GM19397 (cell line): ENCODE results near the gene IGFBP6.

ENCODE experiments used
- ATAC-seq: cut with Tn5 transposase; IDR thresholded peaks from one replicate; pipeline ENCODE4 v1.9.1; 2021; ENCODE audit warnings: mild to moderate bottlenecking, moderate library complexity; ENCODE audit not compliant: unreplicated experiment

The IGFBP6 gene

DNA sequence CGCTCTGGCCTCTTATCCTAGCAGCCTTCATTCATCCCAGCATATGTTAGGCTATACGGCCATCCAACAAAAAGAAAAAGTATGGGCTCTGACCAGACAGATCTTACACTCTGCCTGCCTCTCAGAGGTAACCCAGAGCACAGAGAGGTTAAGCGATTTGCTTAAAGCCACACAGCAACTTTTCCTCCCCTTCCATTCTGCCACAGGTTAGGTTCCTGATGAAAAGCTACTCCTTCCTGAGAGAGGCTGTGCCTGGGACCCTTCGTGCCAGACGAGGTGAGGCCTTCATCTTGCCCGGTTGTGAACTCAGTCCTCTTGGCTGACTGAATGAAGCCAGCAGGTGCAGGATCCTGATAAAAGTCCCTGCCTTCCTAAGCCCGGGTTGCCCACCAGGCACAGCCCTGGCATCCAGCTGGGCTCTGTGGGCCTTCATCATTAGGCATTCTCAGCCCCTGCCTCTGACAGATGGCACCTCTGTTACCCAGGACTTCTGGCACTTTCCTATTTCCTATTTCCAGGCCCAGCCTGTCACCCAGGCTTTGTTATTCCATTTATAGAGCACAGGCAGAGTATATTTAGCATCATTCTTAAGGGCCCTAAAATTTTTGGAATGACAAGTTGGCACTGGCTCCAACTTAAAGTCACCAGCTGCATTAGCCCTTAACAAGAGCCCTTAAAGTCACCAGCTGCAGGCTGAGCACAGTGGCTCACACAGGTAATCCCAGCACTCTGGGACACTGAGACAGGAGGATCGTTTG, 18.6 kb downstream of the IGFBP6 start:
- ATAC-seq = no peak

DNA sequence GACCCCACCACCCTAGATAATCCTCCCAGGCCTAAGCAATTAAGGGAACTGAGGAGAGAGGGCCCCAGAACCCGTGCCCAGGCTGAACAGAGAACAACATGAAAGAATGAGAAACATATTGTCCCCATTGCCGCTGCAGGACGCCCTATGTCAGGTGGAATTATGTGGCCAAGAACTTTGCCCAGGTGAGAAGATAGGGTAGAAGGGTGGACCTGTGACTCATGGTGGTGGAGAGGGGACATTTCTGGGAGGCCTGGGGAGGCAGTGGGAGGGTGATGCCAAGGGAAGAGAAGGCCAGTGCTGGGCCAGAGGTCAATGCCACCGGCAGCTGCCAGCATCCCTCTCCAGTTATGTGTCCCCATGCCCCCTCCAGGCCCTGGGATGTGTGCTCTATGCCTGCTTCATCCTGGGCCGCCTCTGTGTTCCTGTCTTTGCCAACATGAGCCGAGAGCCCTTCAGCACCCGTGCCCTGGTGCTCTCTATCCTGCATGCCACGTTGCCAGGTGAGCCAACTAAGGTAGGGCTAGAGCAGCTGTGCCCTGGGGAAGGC, 21.4 kb downstream of the IGFBP6 start:
- no peak for ATAC-seq

DNA sequence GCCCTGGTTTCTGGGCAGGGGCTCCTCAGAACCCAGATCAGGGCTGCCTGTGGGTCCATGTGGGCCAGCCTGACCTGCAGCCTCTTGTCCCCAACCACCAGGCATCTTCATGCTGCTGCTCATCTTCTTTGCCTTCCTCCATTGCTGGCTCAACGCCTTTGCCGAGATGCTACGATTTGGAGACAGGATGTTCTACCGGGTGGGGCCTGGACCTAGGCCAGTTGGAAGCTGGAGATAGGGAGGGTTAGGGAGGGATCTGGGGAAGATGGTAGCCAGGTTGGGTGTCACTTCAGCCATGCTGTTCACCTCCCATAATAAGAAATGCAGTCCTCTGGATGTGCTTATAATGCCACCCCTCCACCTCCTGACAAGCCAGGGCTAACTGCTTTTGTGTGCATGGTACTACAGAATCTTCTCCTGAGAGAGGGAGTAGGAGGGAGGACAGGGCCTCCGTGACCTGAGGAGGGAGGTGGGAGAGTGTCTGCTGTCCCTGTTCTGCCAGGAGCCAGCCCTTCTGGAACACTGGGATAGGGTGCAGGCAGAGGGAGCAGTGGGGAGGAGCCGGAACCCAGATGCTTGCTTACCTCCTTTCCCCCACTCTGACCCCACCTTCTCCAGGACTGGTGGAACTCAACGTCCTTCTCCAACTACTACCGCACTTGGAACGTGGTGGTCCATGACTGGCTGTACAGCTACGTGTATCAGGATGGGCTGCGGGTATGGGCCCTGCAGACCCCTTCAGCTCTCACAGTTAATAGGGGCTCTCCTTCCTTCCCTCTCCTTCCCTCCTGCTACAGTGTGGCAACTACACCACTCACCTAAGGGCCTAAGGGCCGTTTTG, 23.4 kb downstream of the IGFBP6 start:
- no peak for ATAC-seq

DNA sequence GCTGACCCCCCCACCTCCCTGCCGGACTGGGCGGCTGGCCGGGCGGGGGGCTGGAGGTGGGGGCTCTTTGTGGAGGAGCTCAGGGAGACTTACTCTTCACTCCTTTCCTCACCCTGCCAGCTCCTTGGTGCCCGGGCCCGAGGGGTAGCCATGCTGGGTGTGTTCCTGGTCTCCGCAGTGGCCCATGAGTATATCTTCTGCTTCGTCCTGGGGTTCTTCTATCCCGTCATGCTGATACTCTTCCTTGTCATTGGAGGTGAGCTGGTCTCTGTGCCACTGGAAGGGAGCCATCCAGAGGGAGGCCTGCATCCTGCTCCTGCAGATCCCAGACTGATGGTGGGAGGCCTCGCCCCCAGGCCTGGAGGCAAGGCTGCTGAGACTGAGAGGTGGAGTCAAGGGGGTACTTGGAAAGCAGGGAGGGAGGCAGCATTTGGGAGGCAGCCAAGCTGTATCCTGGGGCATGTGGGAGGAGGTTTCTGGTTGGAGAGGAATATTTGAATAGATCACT, 25.5 kb downstream of the IGFBP6 start:
- no peak for ATAC-seq

DNA sequence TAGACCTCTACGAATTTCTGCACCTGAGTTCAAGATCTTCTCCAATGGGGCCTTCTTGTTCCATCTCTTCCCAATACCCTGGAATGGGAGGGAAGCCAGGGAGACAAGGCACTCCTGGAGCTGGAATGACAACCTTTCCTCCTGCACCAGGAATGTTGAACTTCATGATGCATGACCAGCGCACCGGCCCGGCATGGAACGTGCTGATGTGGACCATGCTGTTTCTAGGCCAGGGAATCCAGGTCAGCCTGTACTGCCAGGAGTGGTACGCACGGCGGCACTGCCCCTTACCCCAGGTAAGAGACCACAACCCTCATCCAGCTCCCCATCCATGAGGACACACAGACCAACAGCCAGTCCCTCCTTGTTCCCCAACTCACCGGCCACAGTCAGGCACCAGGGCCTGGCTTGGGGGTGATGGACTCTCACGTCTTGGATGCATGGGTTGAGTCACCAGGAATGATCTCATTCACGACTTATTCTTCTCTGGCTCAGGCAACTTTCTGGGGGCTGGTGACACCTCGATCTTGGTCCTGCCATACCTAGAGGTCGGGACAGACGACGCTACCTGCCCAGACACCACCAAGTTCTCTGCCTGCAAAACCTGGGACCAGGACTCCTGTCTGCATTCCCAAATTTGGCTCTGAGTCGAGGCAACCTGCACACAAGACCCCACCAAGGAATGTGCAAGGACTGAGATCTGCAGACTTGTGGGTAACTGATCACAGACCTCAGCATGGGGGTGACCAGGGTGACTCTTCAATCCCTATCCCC, 26.3 kb downstream of the IGFBP6 start:
- ATAC-seq = no peak

DNA sequence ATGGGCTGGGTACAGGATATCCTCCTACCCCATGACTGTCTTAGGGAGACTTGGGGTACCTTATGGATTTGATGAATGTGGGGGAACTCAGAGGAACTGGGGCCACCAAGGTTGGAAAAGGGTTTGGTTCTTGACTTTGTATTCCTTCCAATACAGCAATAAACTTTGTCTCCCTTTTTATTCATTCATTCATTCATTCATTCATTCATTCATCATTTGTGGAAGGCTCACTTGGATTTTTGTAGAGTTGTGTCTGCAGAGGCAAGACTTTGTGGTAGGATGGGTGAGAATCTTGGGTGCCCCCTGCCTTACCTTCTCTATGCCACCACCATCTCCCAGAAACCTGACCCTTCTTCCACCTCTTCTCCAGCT, 26.9 kb downstream of the IGFBP6 start:
- ATAC-seq = no peak

DNA sequence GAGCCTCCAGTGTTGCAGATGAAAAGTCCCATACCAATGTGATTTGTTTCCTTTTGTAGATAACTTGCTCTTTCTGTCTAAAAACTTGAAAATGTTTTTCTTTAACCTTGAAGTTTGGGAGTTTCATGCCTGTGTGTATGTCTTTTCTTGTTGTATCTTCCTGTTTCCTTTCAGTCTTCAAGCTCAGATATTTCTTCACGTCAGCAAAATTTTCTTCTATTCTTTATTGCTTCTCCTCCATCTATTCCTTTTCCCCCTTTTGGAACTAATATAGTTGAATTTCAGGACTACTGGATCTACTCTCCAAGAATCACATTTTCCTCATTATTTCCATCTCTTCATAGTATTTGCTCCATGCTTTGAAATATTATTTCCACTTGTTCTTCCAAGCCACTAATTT, 29.7 kb downstream of the IGFBP6 start:
- ATAC-seq = no peak

DNA sequence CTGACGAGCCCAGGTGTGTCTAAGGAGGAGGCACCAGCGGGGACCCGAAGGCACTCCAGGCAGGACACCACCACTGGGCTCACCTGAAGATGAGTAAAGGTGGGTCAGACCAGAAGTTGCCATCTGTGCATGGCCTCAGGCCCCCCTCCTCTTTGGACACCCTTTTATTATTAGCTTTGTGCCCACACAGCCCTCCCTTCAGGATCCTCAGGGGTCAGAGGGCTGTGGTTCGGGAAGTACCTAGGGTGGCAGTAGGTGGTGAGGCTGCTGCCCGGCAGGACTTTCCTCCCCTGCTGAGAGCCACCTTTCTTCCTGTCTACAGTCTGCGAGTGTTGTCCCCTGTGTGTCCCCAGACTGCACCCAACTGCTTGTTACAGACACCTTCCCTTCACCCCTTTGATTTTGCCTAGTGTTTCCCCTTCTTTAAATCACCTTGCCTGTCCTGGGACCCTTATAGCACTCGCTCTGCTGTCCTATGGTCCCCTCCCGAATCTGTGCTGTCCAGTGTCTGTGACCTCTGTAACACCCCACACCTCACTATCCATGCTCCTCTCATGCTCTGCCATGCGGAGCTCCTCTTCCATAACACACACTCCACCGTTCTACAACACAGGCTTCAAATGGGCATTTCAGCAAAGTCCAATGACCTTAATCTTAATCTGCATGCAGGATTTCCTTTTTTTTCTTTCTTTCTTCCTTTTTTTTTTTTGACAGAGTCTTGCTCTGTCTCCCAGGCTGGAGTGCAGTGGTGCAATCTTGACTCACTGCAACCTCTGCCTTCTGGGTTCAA, 31.5 kb downstream of the IGFBP6 start:
- ATAC-seq = no peak

DNA sequence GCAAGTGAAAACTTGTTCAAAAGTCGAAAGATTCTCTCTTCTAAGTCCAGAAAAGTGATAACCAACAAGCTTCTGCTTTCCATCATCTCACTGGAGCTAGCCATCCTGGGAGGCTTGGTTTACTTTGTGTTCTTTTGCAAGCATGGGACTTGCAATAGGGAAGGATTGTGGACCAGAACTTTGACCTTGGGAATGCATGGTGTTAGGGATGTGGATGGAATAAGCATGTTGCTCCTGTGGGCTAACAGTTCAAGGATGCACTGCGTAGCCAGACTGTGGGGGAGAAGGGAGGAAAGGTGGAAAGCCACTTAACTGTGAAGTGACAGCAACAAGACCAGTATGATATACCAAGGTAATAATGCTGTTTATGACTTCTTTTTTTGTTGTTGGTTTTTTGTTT, 34.4 kb downstream of the IGFBP6 start:
- ATAC-seq = no peak

DNA sequence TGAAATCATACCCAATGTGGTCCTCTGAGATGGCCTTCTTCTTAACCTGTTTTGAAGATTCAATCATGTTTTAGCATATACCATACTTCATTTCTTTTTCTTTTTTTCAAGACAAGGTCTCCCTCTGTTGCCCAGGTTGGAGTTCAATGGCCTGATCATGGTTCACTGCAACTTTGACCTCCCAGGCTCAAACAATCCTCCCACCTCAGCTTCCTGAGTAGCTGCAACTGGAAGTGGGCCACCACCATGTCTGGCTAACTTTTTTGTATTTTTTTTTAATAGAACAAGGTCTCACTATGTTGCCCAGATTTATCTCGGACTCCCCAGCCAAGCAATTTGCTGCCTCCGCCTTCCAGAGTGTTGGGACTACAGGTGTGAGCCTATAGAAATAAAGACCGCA, 36.3 kb downstream of the IGFBP6 start:
- ATAC-seq = no peak

DNA sequence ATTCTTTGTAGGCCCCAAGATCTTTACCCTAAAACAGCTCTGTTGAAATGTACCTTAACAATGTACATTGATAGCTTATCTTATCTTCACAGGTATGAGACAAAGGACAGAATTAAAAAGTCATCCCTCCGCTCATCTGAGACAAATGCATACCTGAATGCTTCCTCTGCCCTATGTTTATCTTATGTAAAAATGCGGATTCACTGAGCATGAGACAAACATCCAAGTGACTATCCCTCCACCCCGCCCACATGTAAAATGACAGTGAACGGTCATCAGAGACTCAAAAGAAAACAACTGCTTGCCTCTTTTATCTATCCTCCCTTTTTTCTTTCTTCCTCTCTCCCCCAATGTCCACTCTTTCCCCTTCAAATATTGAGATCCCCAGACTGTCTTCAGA, 45.9 kb downstream of the IGFBP6 start:
- ATAC-seq = no peak

DNA sequence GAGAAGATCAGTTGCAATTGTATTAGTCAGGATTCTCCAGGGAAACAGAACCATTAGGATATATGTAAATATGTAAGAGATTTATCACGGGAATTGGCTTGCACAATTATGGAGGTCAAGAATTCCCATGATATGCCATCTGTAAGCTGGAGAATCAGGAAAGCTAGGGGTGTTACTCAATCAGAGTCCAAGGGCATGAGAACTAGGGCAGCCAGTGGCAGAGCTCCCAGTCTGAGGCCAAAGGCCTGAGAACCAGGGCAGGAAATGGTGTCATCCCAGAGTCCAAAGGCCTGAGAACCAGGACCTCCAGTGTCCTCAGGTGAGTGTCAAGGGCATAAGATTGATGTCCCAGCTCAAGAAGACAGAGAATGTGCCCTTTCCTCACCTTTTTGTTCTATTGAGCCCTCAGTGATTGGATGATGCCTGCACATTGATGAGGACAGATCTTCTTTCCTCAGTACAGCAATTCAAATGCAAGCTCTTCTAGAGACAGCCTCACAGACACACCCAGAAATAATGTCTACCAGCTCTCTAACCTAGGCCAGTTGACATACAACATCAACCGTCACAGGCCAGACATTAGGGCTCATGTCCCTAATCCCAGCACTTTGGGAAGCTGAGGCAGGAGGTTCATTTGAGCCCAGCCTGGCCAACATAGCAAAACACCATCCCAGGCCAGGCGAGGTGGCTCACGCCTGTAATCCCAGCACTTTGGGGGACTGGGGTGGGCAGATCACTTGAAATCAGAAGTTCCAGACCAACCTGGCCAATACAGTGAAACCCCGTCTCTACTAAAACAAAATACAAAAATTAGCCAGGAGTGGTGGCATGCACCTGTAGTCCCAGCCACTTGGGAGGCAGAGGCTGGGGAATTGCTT, 48.2 kb downstream of the IGFBP6 start:
- ATAC-seq = no peak

DNA sequence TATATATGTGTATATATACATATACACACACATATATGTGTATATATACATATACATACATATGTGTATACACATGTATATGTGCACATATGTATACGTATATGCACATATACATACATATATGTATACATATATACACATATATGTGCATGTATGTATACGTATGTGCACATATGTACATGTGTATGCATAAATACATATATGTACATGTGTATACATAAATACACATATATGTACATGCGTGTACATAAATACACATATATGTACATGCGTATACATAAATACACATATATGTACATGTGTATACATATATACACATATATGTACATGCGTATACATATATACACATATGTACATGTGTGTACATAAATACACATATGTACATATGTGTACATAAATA, 49.7 kb downstream of the IGFBP6 start:
- no peak for ATAC-seq

DNA sequence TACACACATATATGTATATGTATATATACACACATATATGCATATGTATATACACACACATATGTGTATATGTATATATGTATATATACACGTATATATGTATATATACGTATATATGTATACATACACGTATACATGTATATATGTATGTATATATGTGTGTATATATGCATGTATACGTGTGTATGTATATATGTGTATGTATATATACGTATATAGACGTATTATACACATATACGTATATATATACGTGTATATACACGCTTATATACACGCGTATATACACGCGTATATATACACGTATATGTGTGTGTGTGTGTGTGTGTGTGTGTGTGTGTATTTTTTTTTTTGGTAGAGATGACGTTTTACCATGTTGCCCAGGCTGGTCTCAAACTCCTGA, 50.2 kb downstream of the IGFBP6 start:
- no peak for ATAC-seq

DNA sequence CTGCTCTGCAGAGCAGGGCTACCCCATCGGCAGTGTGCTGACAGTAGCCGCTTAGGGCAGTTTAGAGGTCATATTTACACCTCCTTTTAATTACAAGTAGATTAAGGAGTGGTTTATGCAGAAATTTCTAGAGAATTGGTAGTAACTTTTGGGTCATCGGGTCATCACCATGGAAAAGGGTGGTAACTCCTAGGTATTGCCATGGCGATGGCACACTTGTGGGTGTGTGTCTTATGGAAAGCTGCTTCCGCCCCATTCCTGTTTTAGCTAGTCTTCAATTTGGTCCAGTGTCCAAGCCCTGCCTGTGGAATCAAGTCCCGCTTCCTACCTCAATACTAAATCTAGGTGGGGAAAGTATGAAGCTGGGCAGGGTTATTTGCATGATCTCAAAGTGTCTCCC, 53.6 kb downstream of the IGFBP6 start:
- ATAC-seq = no peak
